Cardiac muscle cell (in vitro differentiated cells and primary cell): ENCODE data around the gene PDZD2. TPM values are rescaled to one million over a fixed set of nuclear protein-coding genes. Genes with fewer than 3 reads are reported as not detected.

Experiments used
- DNase-seq, 2 donors: peaks; one replicate each; pipeline versions ENCODE4 v3.0.0 to v3.0.0-alpha.2; 2010 to 2017; ENCODE audit warnings: low read depth in 1 of 2, low spot score in 1 of 2
- H3K27ac ChIP-seq: fragments of 200-600 bp; sonication (generic); 2 replicates; pipeline ENCODE4 v1.5.1; 2016
- H3K27me3 ChIP-seq: fragments of 200-600 bp; sonication (generic); 2 replicates; pipeline ENCODE4 v1.6.0; 2016; ENCODE audit warnings: control low read depth
- H3K36me3 ChIP-seq: fragments of 200-600 bp; sonication (generic); 2 replicates; pipeline ENCODE4 v1.5.1; 2016; ENCODE audit warnings: control low read depth
- H3K4me1 ChIP-seq: fragments of 200-600 bp; sonication (generic); 2 replicates; pipeline ENCODE4 v1.8.1; 2017; ENCODE audit warnings: low read depth, mild to moderate bottlenecking, mixed run types
- H3K4me3 ChIP-seq: fragments of 200-600 bp; sonication (generic); 2 replicates; pipeline ENCODE4 v1.5.1; 2016; ENCODE audit warnings: mild to moderate bottlenecking
- H3K9me3 ChIP-seq: fragments of 200-600 bp; sonication (generic); 2 replicates; pipeline ENCODE4 v1.5.1; 2017; ENCODE audit warnings: low read depth, mild to moderate bottlenecking, control low read depth
- polyA plus RNA-seq: library from polyadenylated mRNA; unstranded; fragments of >200 nt; fragmentation: Nextera tagmentation; extraction: Ambion mirVana; gene quantifications from 2 replicates; pipeline ENCODE4 v1.2.1, GENCODE V29; 2016
- total RNA-seq: library from RNA; depleted of rRNA; stranded (reverse); fragments of >200 nt; gene quantifications from 2 replicates; pipeline ENCODE4 v1.2.3, GENCODE V29; 2016
- TF ChIP-seq, protein P1 (sequence below): IDR thresholded peaks from 2 replicates; pipeline ENCODE4 v1.5.1; 2012; ENCODE audit warnings: low read depth, mild to moderate bottlenecking, low read length

Gene PDZD2
- total and polyA plus RNA-seq, 2 experiments from 2014 or later, result 3.0 to 3.5 TPM

DNA sequence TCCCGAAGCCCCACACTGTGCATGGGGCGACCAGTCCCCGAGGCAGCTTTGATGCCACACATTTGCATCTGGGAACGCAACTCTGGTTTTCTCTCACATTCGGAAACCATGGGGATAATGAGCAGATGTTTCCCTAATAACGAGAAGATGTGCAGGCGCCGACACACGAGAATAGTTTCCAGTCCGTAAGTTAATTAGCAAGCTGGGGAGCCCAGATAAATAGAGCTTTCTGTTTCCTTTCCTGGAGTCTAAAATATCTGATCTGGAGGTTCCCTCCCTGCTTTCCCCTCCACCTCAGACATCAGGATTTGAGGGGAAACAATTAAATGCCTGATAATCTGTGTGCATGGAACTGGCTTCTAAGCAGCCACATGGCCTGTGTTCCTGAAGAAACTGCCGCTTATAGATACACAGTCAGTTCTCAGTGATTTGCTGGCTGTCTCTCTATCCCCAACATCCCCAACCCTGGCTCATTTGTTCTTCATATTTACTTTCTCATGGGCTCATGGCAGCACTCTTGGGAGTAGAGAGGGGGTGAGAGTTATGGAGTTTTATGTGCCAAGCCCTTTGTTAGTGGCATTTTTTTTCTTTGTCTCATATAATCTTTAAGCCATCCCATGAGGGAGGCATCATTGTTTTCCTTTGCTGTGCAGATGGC, 62.8 kb downstream of the PDZD2 start:
- H3K36me3 ChIP-seq, result no peaks in the 10 kb centered on the region
- TF ChIP-seq, protein P1, sequence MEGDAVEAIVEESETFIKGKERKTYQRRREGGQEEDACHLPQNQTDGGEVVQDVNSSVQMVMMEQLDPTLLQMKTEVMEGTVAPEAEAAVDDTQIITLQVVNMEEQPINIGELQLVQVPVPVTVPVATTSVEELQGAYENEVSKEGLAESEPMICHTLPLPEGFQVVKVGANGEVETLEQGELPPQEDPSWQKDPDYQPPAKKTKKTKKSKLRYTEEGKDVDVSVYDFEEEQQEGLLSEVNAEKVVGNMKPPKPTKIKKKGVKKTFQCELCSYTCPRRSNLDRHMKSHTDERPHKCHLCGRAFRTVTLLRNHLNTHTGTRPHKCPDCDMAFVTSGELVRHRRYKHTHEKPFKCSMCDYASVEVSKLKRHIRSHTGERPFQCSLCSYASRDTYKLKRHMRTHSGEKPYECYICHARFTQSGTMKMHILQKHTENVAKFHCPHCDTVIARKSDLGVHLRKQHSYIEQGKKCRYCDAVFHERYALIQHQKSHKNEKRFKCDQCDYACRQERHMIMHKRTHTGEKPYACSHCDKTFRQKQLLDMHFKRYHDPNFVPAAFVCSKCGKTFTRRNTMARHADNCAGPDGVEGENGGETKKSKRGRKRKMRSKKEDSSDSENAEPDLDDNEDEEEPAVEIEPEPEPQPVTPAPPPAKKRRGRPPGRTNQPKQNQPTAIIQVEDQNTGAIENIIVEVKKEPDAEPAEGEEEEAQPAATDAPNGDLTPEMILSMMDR, result no peak
- no peaks in the 10 kb centered on the region for H3K9me3 ChIP-seq
- no peaks in the 10 kb centered on the region for H3K27me3 ChIP-seq
- no peaks in the 10 kb centered on the region for H3K4me1 ChIP-seq
- no peak for DNase-seq
- H3K27ac ChIP-seq, result no peak overlapping the region
- no peak overlapping the region for H3K4me3 ChIP-seq

DNA sequence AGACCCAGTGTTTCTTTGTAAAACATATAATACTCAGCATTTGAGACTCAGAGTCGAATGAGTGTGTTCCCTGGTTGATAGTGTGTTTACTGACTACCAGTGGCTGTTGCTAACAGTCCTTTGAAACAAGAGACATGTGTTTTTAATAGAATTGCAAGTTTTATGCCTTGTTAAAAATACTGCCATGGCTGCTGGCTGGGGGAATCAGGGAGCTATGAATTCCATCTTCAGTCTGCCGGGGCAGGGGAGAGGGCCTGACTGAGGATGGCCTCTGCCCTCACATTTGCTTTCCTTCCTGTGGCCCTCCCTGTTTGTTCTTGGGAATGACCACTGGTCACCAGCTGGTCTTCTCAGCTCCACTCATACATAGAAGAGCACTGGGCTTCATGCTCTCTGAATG, 63.8 kb downstream of the PDZD2 start:
- Histone ChIP-seq H3K4me1 (no peaks in the 10 kb centered on the region), H3K27ac (no peak overlapping the region), H3K27me3 (no peaks in the 10 kb centered on the region), H3K36me3 (no peaks in the 10 kb centered on the region), H3K4me3 (no peak overlapping the region), H3K9me3 (no peaks in the 10 kb centered on the region)
- no peak for DNase-seq
- TF ChIP-seq, protein P1, result no peak

DNA sequence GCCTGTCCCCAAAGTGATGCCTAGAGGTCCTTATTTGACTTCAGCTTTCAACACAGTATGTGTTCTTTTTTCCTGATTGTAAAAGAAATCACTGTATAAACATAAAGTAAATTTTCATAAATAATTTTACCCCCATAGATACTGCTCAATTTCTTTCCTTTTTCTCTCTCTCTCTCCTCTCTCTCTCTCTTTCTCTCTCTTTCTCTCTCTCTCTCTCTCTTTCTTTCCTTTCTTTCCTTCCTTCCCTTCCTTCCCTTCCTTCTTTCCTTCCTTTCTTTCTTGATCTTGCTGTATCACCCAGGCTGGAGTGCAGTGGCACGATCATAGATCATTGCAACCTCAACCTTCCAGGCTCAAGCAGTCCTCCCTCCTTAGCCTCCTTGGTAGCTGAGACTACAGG, 64.8 kb downstream of the PDZD2 start:
- Histone ChIP-seq H3K36me3 (no peaks in the 10 kb centered on the region), H3K4me3 (no peak overlapping the region), H3K27ac (no peak overlapping the region), H3K27me3 (no peaks in the 10 kb centered on the region), H3K9me3 (no peaks in the 10 kb centered on the region), H3K4me1 (no peaks in the 10 kb centered on the region)
- no peak for DNase-seq
- TF ChIP-seq, protein P1, result no peak

DNA sequence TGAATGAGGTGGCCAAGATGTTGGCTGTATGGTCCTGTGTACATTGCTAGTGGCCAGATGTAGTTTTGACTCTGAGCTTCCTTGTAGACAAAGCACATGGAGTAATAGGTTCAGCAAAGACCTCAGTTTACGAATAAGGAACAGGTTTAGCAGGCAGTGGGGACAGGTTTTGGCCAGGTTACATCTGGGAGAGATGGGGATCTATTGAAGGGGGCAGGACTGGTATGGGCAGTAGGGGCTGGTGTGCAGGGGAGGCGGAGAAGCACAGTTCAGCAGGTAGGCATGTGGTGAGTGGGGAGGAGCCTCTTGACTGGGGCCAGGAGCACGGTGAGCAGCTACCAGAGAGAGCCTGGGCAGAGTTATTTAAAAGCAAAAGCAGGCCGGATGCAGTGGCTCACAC, 67.3 kb downstream of the PDZD2 start:
- Histone ChIP-seq H3K27me3 (no peaks in the 10 kb centered on the region), H3K9me3 (no peaks in the 10 kb centered on the region), H3K4me1 (no peaks in the 10 kb centered on the region), H3K36me3 (no peaks in the 10 kb centered on the region), H3K4me3 (no peak overlapping the region), H3K27ac (no peak overlapping the region)
- TF ChIP-seq, protein P1, result no peak
- DNase-seq, result no peak

DNA sequence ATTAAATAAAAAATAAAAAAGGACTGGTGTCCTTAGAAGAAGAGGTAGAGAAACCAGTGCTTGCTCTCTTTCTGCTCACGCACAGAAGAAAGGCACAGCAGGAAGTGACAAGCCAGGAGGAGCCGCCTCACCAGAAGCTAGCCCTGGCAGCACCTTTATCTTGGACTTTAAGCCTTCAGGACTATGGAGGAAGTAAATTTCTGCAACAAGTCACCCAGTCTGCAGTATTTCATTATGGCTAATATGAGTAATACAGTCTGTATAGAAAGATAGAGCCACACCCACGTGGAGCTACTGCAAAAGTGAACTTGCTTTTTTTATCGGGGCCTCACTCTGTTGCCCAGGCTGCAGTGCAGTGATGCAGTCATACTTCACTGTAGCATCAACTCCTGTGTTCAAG, 68.4 kb downstream of the PDZD2 start:
- Histone ChIP-seq H3K9me3 (no peaks in the 10 kb centered on the region), H3K4me1 (no peaks in the 10 kb centered on the region), H3K4me3 (no peak overlapping the region), H3K27ac (no peak overlapping the region), H3K36me3 (no peaks in the 10 kb centered on the region), H3K27me3 (no peaks in the 10 kb centered on the region)
- DNase-seq, result no peak
- TF ChIP-seq, protein P1, result no peak
